Chondrocyte (in vitro differentiated cells): ENCODE results near the gene POLR3H. TPM values are rescaled to one million over a fixed set of nuclear protein-coding genes. Genes with fewer than 3 reads are reported as not detected.

Source experiments
- DNase-seq: peaks from one replicate; pipeline ENCODE4 v3.0.0; 2021; ENCODE audit warnings: mixed read lengths, low spot score
- H3K27ac Mint-ChIP-seq: one replicate; pipeline ENCODE4 v1.8.0; 2021; ENCODE audit warnings: mild to moderate bottlenecking, moderate library complexity, mixed read lengths; ENCODE audit not compliant: unreplicated experiment
- H3K27me3 Mint-ChIP-seq: 2 replicates; pipeline ENCODE4 v1.8.0; 2021; ENCODE audit warnings: low read depth, mixed read lengths
- H3K36me3 Mint-ChIP-seq: 2 replicates; pipeline ENCODE4 v1.8.0; 2021; ENCODE audit warnings: low read depth, mixed read lengths
- H3K4me1 Mint-ChIP-seq: 2 replicates; pipeline ENCODE4 v1.8.0; 2021; ENCODE audit warnings: low read depth, mild to moderate bottlenecking, mixed read lengths
- H3K4me3 Mint-ChIP-seq: one replicate; pipeline ENCODE4 v1.8.0; 2021; ENCODE audit warnings: mild to moderate bottlenecking, moderate library complexity, mixed read lengths; ENCODE audit not compliant: unreplicated experiment
- H3K9me3 Mint-ChIP-seq: 2 replicates; pipeline ENCODE4 v1.8.0; 2021; ENCODE audit warnings: low read depth, mixed read lengths
- total RNA-seq: library from RNA; stranded (reverse); gene quantifications from 3 replicates; pipeline ENCODE4 v1.2.1, GENCODE V29; 2021
- TF ChIP-seq, protein P1 (sequence below): fragments of 200-600 bp; sonication (generic); IDR thresholded peaks from 2 replicates; pipeline ENCODE4 v1.5.0; 2021; ENCODE audit warnings: antibody characterized with exemption, mild to moderate bottlenecking, moderate library complexity

POLR3H gene
- total RNA-seq, 1 donor from 2014 or later: 41.5 TPM

DNA sequence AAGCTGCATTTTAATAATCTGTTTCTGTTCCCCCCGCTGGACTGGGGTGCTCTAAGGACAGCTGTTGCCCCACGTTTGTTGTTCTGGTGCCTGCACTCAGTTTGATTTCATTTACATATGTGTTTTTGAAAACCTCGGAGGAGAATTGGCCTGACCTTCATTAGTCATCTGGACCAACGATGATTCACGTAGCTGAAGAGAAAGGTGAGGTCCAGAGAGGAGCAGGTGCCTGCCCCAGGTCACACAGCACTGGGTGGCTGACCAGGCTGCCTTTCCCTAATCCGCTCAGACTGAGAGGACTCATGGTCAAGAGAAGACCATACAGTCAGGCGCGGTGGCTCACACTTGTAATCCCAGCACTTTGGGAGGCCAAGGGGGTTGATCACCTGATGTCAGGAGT is 20.3 kb upstream of the POLR3H start:
- Mint-ChIP-seq H3K27me3 (no peaks in the 10 kb centered on the region), H3K4me1 (peaks cover 88% of the 10 kb centered on the region), H3K9me3 (no peaks in the 10 kb centered on the region), H3K4me3 (no peak overlapping the region), H3K27ac (peak overlapping the region; percentile 94), H3K36me3 (no peaks in the 10 kb centered on the region)
- TF ChIP-seq, protein P1, sequence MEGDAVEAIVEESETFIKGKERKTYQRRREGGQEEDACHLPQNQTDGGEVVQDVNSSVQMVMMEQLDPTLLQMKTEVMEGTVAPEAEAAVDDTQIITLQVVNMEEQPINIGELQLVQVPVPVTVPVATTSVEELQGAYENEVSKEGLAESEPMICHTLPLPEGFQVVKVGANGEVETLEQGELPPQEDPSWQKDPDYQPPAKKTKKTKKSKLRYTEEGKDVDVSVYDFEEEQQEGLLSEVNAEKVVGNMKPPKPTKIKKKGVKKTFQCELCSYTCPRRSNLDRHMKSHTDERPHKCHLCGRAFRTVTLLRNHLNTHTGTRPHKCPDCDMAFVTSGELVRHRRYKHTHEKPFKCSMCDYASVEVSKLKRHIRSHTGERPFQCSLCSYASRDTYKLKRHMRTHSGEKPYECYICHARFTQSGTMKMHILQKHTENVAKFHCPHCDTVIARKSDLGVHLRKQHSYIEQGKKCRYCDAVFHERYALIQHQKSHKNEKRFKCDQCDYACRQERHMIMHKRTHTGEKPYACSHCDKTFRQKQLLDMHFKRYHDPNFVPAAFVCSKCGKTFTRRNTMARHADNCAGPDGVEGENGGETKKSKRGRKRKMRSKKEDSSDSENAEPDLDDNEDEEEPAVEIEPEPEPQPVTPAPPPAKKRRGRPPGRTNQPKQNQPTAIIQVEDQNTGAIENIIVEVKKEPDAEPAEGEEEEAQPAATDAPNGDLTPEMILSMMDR: no peak
- DNase-seq: no peak

DNA sequence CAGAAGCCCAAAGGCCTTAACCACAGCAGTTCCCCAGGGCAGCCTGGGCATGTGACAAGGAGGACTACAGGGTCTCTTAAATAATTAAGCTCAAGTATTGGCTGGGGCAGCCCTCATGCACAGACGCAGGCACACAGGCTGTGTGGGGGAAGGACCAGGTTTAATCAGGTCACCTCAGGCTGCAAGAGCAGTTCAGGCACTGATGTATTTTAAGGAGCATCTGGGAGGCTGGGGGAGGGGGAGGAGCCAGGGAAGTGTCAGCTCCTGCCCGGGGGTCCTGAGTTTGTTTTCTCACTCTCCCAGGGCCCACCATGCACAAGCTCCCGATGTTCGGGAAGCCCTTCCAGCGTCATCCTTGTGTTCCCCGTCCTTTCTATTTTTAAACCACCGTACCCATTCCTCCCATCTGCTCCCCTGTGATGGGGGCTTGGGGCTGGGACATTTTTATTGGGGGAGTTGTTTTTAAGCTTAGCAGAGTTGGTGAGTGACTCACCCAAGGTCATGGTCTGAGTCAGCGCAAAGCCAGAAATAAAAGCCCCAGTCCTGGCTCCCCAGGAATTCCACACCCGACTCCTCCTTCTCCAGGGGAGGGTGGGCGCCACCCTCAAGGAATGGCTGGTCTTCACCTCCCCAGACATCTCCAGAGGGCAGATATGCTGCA is 18.9 kb upstream of the POLR3H start:
- TF ChIP-seq, protein P1: no peak
- Mint-ChIP-seq H3K9me3 (no peaks in the 10 kb centered on the region), H3K27me3 (no peaks in the 10 kb centered on the region), H3K4me3 (peak overlapping the region; percentile 91), H3K27ac (peak overlapping the region; percentile 93), H3K36me3 (no peaks in the 10 kb centered on the region), H3K4me1 (peaks cover 75% of the 10 kb centered on the region)
- DNase-seq: no peak

DNA sequence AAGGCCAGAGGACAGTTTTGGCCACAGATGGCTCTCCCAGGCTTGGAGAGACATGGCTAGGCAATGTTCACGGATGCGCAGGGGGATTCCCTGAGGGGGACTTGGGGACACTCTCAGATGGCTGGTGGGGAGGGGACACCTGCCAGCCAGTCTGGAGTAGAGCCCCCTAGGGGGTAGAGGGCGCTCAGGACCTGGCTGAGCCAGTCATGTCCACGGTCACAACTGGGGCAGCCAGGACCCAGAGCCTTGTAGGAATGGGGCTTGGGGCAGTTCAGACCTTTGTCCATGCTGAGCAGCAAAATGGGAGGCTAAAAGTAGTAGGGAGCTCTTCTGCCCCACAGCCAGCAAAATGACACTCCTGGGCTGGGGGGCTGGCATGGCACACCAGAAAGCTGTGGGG is 18.2 kb upstream of the POLR3H start:
- peak overlapping the region; percentile 93 for H3K27ac Mint-ChIP-seq
- peaks cover 75% of the 10 kb centered on the region for H3K4me1 Mint-ChIP-seq
- no peaks in the 10 kb centered on the region for H3K9me3 Mint-ChIP-seq

DNA sequence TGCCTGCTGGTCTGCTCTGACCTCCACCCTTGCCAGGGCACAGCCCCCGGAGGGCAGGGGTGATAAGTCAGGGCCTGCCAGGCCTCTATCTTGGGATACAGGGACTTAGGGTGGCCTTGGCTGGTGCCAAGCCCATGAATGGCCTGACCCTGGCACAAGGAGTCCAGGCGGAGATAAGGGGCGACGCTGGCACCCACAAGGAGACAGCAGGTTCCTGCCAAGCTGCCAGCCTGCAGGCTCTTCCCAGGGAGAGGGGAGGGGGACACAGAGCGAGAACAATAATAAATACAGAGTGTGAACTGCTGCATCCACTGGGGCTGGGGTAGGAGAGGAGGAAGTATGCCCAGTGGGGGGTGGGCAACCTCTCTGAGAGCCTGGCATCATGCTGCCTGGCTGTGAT is 17.5 kb upstream of the POLR3H start:
- Mint-ChIP-seq H3K27me3 (no peaks in the 10 kb centered on the region), H3K4me1 (peaks cover 75% of the 10 kb centered on the region), H3K27ac (peak overlapping the region; percentile 93), H3K4me3 (peak overlapping the region; percentile 91), H3K9me3 (no peaks in the 10 kb centered on the region), H3K36me3 (no peaks in the 10 kb centered on the region)
- TF ChIP-seq, protein P1: no peak
- no peak for DNase-seq

More for the DNA sequence above, 18.2 kb upstream of the POLR3H start:
- Mint-ChIP-seq H3K27me3 (no peaks in the 10 kb centered on the region), H3K36me3 (no peaks in the 10 kb centered on the region), H3K4me3 (peak overlapping the region; percentile 91)
- TF ChIP-seq, protein P1: no peak
- DNase-seq: no peak

DNA sequence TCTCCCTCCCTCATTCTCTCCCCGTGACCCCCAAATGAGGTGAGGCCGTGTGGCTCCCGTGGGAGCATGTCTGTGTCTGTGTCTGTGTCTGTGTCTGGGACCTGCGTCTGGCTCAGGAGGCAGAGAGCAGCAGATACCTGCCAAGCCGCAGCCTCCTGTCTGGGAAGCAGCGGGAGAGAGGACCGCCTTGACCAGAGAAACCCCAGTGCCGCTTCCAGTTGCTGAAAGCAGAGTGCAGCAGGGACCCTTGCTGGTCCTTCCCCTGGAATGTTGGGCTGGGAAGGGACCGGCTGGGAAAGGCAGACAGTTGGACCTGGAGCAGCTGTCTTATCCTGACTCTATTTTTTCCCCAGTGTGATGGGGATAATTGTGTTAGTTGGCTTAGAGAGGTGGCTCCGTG is 17.1 kb upstream of the POLR3H start:
- DNase-seq: no peak
- Mint-ChIP-seq H3K9me3 (no peaks in the 10 kb centered on the region), H3K4me3 (peak overlapping the region; percentile 91), H3K27ac (peak overlapping the region; percentile 93), H3K27me3 (no peaks in the 10 kb centered on the region), H3K4me1 (peaks cover 79% of the 10 kb centered on the region), H3K36me3 (no peaks in the 10 kb centered on the region)
- TF ChIP-seq, protein P1: no peak
